Measurements from ENCODE around the gene SUOX. TPM values are rescaled to one million over a fixed set of nuclear protein-coding genes. Genes with fewer than 3 reads are reported as not detected.

Gene SUOX
- total RNA-seq, 6 experiments from 2014 or later = 31.5 to 63.7 (median 47.9) TPM

DNA sequence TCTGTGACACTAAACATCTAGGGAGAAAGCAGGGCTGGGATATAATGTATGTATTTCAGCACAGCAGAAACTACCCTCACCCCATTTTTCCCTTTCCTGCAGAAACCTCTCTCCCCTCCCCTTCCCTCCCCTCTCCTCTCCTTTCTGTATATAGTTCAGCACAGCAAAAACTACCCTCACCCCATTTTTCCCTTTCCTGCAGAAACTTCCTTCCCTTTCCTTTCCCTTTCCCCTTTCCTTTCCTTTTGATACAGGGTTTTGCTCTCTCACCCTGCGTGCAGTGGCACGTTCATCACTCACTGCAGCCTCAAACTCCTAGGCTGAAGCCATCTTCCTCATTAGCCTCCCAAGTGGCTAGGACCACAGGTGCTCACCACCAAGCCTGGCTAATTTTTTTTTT, 33.3 kb upstream of the SUOX start:
- Histone ChIP-seq H3K4me1 (peaks cover 0 to 12% (median 3%) of the 10 kb centered on the region in 4 donors), H3K27ac (no peak overlapping the region), H3K27me3 (no peaks in the 10 kb centered on the region), H3K36me3 (no peaks in the 10 kb centered on the region), H3K9me3 (no peaks in the 10 kb centered on the region), H3K4me3 (no peak overlapping the region)
- intact Hi-C loops (cut with DNase I) = no loop called here
- 52% methylated on average over 2 of the region's 2 CpGs for WGBS (ENCODE audit: insufficient coverage, low coverage, low lambda C conversion rate, missing lambda C conversion rate)
- ATAC-seq (no peak), DNase-seq (no peak)
- TF ChIP-seq CTCF (IDR thresholded peaks at IDR 0.05) = no peak
- no peak for TF ChIP-seq POLR2A (IDR thresholded peaks at IDR 0.05)

DNA sequence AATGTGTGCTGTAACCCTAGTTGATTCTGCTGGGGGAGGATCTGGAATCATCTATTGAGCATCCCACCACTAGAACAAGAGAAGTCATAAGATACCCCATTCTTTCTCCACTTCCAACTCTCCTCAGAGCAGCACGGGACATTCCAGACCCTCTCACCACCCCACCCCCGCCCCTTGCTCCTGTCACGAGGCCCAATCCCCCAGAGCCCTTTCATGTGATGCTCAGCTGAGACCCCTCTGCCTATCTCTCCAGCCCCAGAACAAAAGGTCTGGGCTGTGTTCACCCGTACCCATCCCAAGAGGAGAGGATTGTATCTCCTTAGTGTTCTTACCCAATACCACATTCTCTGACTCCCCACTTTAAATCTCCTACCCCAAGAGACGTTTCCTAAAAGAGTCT, 31.8 kb upstream of the SUOX start:
- Histone ChIP-seq H3K36me3 (no peaks in the 10 kb centered on the region), H3K27me3 (no peaks in the 10 kb centered on the region), H3K27ac (no peak overlapping the region), H3K4me1 (peaks cover 0 to 12% (median 3%) of the 10 kb centered on the region in 4 donors), H3K9me3 (no peaks in the 10 kb centered on the region), H3K4me3 (no peak overlapping the region)
- no peak for ATAC-seq
- DNase-seq = no peak
- TF ChIP-seq POLR2A (IDR thresholded peaks at IDR 0.05) = no peak
- TF ChIP-seq CTCF (IDR thresholded peaks at IDR 0.05) = no peak
- 80% methylated on average over 5 of the region's 5 CpGs for whole genome bisulfite sequencing (ENCODE audit: insufficient coverage, low coverage, low lambda C conversion rate, missing lambda C conversion rate)
- intact Hi-C loops (cut with DNase I) = no loop called here

DNA sequence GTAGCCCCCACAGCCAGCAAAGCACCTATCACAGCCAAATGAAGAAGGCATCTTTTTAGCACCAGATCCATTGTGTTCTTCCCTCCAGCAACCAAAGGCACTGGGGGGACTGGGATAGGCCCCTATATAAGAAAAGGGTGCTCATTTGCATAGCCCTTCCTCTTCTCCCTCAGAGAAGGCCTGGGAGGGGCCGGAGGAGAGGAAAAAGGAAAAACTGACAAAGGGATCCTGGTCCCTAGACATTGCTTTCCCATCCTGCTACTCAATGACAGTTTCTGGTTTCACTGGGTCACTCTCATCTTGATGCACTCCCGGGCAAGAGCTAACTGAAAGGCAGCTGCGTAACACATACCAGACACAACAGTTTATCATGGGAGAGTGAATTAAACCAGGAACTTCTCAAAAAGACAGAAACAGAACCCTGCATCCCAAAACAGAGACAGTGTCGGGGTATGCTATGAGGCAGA, 31.1 kb upstream of the SUOX start, which contains the start of gene PMEL:
Gene PMEL (minus strand): TSS at position 102 of the 467 bp plus-strand sequence. CDS start 31 bp downstream, at position 71.
- Histone ChIP-seq H3K27ac (peak within 1 kb of the TSS; percentile 75 to 91 (median 81)), H3K4me3 (peak within 1 kb of the TSS; percentile 76 to 83 (median 82)), H3K36me3 (no peaks in the 10 kb centered on the region), H3K9me3 (no peaks in the 10 kb centered on the region), H3K27me3 (no peaks in the 10 kb centered on the region), H3K4me1 (peaks cover 0 to 12% (median 3%) of the 10 kb centered on the region in 4 donors)
- ATAC-seq = peak; percentile 6 to 25 (median 20)
- intact Hi-C loops (cut with DNase I) = no loop called here
- 13% methylated on average over 4 of the region's 4 CpGs for WGBS (ENCODE audit: insufficient coverage, low coverage, low lambda C conversion rate, missing lambda C conversion rate)
- TF ChIP-seq CTCF (IDR thresholded peaks at IDR 0.05) (no peak), POLR2A (IDR thresholded peaks at IDR 0.05) (no peak)
- DNase-seq = no peak

- no peaks in the 10 kb centered on the region for H3K9me3 ChIP-seq
- intact Hi-C loops (cut with DNase I) = no loop called here
- TF ChIP-seq CTCF (IDR thresholded peaks at IDR 0.05) = no peak
- peak; percentile 80 for TF ChIP-seq POLR2A (IDR thresholded peaks at IDR 0.05)
- ATAC-seq = peak; percentile 98 to 99 (median 98)
- peaks cover 0 to 12% (median 3%) of the 10 kb centered on the region in 4 donors for H3K4me1 ChIP-seq
- no peaks in the 10 kb centered on the region for H3K27me3 ChIP-seq
- no peaks in the 10 kb centered on the region for H3K36me3 ChIP-seq
- H3K27ac ChIP-seq = peak within 1 kb of the TSS; percentile 75 to 91 (median 81)
- H3K4me3 ChIP-seq = peak within 1 kb of the TSS; percentile 76 to 83 (median 82)
- under 1% methylated on average over 27 of the region's 45 CpGs for WGBS (ENCODE audit: insufficient coverage, low coverage, low lambda C conversion rate, missing lambda C conversion rate)
- peak; percentile 93 to 96 (median 95) for DNase-seq
These were observed 30.4 kb upstream of the SUOX start, which contains the start of gene CDK2 for GRCh38 chr12:55966408-55967281. CDK2 (plus strand) TSS chr12:55966830; CDS start chr12:55967009, 179 bp downstream.

Data from right lobe of liver (tissue), 6 donors.